CD4-positive, alpha-beta T cell treated with Interleukin-6 at 100 ng/mL for 8 hours (primary cell): ENCODE data around the gene NR6A1.

Source experiments
- DNase-seq: peaks from one replicate; pipeline ENCODE4 v3.0.0-alpha.2; 2020; ENCODE audit warnings: mixed read lengths, low spot score

The NR6A1 gene

DNA sequence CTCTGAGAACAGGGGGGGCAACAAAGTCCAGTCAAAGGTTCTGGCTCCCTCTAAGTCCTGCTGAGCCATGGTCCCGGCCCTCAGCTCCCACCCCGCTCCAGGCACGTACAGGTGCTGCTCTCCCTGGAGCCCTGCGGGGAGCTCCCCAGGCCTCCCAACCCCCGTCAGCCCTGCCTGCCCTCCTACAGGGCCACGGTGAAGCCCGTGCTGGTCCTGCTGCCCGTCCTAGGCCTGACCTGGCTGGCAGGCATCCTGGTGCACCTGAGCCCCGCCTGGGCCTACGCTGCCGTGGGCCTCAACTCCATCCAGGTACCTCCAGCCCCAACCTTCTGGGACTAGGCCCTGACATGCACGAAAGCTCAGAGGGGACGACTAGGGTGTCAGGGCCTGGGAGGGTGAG is 300.8 kb downstream of the NR6A1 start:
- no peak for DNase-seq

DNA sequence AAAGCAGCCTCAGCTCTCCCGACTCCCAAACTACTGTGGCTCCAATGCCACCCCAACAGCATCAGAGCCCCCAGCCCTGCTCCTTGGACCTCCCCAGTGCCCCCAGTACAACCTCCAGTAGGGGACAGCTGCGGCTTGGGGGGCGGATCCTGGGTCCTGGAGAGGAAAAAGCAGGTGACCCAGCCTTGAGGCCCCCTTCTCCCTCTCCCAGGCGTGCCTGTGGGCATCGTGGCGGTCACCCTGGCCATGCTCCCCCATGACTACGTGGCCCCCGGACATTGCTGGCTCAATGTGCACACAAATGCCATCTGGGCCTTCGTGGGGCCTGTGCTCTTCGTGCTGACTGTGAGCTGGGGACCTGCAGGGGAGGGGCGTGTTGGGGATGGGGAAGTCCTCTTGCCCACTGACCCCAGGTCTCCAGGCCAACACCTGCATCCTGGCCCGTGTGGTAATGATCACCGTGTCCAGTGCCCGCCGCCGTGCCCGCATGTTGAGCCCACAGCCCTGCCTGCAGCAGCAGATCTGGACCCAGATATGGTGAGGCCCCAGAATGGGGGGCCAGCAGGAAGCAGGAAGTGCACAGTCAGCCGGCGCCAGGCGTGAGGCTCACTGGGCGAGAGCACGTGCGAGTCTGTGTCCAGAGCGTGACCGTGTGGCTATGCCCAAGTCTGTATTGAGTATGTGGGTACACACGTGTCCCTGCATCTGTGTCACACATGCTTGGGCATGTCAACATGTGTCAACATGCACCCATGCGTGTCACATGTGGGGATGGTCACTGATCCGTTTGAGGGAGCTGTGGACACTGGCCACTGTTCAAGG is 301.9 kb downstream of the NR6A1 start:
- no peak for DNase-seq

DNA sequence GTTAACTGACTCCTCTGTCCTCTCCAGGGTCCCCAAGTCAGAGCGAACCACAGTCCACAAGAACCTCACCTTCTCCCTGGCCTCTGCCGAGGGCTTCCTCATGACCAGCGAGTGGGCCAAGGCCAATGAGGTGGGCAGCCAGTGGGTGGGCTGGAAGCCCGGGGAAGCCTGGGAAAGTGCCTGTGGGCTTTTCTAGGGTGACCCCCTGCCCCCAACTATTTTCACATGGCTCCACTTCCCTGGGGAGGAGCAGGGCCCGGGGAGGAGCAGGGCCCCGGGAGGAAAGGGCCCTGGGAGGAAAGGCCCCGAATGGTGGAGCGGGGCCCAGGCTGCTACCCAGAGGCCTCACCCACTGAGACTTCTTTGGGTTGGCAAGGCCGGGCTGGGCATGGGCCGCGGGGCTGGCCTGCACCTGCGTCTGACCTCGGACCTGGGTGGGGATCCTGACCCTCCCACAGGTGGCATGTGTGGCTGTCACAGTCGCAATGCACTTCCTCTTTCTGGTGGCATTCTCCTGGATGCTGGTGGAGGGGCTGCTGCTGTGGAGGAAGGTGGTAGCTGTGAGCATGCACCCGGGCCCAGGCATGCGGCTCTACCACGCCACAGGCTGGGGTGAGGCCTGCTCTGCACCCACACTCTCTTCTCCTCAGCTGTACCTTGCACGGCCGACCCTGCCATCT is 302.9 kb downstream of the NR6A1 start:
- no peak for DNase-seq

DNA sequence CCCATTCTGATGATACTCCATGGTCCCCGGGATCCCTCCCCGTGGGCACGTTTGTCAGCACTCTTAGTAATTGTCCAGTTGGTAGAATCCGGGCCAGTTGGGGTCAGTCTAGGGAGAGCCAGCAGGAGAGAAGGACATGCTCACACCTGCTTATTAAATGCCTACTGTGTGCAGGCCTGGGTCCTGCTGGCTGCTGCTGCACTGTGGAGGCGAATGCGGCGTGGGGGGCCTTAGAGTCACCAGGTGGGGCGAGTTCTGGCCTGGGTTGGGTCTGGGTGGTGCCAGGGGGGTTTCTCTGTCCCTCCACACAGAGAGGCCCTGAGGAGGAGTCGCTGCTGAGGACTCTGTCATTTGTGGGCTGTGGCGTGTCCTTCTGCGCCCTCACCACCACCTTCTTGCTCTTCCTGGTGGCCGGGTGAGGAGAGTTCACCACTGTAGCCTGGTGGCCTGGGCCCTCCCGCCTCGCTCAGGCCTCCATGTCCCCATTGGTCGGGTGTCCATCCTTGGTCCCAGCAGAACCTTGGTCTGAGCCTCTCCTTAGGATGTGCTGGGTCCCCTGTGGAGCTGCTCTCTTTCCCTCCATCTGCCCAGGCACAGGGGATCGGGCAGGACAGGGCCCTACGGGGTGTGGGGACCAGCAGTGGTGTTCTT is 303.6 kb downstream of the NR6A1 start:
- DNase-seq, result no peak
